ENCODE results near the gene GPR17.

GPR17 gene

DNA sequence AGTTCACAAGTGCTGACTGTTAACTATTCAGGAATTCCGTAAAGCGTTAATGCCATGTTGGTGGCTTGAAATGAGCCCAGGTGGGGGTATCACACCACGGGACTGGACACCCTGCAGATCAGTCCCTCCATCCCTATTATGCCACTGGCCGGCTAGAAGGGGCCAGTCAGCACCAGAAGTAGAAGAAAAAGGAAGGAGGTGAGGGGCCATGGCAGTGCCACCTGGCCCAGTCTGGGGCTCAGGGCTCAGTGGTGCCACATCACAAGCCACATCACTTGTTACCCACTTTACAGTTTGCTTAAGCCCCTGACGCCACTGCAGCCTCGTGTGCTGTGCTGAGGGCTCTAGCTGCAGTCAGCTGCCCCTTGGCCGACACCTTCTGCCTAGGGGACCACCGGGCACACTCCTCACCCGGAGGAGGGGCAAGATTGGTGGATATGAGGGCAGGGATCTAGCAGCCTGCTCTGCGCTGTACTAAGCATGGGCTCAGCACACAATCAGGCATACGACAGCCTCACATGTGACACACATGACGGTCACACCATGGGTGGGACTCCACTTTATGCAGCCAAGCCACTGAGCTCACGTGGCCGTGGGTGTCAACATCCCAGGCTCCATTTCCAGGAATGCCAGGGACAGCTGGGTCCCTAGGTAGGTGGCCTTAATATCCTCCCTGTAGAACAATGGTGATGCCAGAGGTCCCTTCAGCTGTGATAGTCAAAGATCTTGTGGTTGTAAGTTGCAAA is 25.8 kb downstream of the GPR17 start:
- DNase-seq (ENCODE audit: low spot score), result no peak

DNA sequence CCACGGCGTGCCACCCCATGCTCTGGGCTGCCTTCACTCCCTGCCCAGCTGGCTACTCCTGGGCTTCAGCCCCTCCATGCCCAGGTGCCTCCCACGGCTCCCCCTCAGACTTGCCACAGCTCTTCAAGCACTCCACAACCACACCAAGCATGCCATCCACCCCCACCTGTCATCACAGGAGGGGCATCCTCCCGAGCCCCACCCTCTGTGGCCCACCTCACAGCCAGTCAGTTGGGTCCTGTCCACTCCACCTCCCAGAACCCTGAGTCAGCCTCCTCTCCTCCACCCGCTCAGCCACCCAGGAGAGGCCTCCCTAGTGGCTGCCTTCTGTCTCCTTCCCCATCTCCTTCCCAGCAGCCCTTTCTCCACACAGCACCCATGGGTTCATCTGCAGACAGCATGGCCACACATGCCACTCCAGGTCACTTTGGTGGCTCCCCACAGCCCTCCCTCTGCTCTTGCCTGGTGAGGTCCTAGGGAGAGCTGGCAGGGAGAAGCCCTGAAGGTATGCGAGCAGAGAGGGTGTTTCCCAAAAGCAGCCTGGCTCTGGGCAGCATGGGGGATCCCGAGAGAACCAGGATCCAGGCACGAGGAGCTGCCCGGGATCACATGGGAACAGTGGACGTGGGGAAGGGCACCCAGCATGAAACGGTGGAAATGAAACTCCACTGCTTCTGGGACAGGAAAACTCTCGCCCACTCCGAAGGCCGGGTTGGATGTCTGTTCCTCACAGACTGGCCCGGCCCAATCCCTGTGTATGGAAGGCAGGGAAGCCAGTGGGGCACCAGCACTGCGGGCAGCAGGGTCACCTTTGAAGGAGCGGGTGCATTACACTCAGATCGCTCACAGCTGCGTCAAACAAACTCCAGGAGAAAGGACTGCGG is 26.6 kb downstream of the GPR17 start:
- no peak for DNase-seq (ENCODE audit: low spot score)

GRCh38 chr2:127673291-127674069 is 27.5 kb downstream of the GPR17 start:
- no peak for DNase-seq (ENCODE audit: low spot score)

- peak; percentile 56 for DNase-seq (ENCODE audit: low spot score)
Measured at GRCh38 chr2:127674241-127675209, 28.6 kb downstream of the GPR17 start.

DNA sequence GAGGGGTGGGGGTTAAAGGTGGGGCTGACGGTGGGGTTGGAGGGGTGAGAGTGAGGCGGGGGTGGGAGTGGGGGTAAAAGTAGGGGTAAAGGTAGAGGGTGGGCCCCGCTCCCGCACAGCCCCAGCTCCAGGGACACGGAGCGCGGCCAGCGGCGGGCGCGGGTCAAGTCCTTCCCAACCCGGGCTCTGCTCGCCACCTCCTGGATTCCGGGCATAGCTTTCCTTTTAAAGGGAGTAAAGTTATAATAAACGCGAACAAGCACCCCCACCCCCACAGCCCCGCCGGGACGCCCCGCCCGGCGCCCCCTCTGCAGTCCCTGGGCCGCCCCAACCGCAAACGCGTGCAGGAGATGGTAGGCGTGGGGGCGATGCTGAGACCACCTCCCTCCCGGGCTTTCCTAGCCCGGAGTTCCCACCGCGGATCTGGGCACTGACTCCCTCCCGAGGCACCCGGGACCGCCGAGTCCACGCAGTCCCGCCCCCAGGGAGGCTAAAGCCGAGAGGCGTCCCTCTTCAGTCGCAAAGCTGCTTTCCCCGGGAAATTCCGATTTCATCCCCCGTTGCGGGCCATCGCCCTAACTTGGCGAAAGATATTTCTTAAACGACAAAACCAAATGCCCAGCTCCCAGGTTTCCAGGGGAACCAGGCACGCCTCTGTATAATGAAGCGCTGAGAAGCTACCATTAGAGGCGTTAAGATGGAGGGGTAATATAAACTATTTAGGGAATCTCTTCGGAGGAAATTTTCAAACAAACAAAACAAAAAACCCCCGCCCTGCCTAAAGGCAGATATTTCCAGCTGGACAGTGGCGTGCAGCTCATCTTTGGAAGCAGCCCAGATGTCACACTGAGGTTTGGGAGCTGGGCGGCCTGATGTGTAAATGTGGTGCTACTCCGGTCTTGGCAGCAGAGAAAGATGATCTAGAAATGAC is 29.6 kb downstream of the GPR17 start, which contains the start of gene LIMS2:
TSS of gene LIMS2 (minus strand) at position 200 of the 931 bp plus-strand sequence. CDS start 506 bp downstream, outside the sequence.
- DNase-seq (ENCODE audit: low spot score), result peak; percentile 71

DNA sequence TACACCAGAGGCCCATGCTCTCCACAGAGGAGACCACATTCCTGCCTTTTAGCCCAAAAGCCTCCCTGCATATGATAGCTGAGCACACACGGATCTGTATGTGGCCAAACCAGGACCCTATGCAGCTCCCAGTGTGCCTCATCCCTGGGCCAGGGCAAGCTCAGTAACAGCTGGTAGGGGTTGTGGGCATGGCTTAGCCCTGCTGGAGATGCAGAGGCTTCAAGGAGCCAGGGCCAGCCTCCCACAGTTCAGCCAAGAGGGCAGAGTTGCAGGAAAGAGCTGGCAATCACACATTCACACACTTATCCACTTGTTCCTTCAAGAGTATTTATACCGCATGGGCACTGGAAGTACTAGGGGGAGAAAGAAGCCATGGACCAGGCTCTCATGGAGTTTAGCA is 31.0 kb downstream of the GPR17 start:
- no peak for DNase-seq (ENCODE audit: low spot score)

- no peak for DNase-seq (ENCODE audit: low spot score)
Measured at GRCh38 chr2:127678531-127678930, 32.6 kb downstream of the GPR17 start.

DNA sequence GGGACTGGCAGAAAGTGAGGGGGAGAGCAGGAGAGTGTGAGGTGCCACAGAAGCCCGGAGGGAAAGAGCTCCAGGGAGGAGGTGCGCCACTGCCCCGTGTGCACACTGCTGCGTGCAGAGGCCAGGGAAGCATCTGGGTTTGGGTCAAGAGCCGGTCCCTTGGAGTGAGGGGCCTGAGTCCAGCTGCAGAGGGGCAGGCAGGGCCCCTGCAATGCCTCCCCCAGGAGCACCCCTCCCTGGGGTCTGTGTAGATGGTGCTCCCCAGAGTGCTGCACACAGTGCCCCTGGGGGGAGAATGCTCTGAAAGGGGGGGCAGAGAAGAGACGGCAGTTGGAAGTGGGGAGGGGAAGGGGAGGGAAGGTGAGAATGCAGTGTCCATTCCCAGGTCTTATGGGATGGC is 33.0 kb downstream of the GPR17 start:
- DNase-seq (ENCODE audit: low spot score), result no peak

- DNase-seq (ENCODE audit: low spot score), result no peak
Measured at GRCh38 chr2:127679680-127680361, 33.9 kb downstream of the GPR17 start.

- no peak for DNase-seq (ENCODE audit: low spot score)
Measured at GRCh38 chr2:127680706-127681287, 34.8 kb downstream of the GPR17 start.

GRCh38 chr2:127681288-127681804 is 35.4 kb downstream of the GPR17 start:
- no peak for DNase-seq (ENCODE audit: low spot score)

DNA sequence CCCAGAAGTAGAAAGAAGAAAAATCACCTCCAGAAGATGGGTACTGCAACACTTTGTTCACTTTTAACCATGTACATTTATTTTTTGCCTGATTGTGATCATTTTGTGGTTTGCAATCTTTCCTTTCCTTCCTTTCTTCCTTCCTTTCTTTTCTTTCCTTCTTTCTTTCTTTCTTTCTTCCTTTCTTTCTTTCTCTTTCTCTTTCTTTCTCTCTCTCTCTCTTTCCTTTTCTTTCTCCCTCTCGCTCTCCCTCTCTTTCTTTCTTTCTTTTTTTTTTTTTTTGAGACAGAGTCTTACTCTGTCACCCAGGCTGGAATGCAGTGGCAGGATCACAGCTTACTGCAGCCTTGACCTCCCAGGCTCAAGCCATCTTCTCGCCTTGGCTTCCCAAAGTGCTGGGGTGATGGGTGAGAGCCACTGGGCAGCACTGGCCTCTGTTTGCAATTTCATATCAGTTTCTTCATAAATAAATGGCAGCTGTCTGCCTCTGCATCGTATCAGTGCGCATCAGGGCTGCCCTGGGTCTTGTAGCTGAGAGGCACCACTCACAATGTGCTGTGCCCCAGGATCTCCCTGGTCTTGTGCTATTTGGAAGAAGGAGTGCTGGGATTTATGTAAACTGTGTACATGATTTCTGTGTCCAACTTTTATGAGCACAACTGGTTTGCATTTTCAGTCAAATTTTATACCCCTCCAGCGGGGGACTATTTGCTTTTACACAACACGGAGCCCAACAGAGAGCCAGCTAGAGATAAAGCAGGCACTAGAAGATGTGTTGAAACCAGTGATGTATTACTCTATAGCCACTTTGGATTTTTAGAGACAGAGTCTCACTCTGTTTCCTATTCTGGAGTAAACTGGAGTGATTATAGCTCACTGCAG is 36.3 kb downstream of the GPR17 start:
- no peak for DNase-seq (ENCODE audit: low spot score)

GRCh38 chr2:127683056-127683455 is 37.1 kb downstream of the GPR17 start:
- DNase-seq (ENCODE audit: low spot score), result no peak

DNA sequence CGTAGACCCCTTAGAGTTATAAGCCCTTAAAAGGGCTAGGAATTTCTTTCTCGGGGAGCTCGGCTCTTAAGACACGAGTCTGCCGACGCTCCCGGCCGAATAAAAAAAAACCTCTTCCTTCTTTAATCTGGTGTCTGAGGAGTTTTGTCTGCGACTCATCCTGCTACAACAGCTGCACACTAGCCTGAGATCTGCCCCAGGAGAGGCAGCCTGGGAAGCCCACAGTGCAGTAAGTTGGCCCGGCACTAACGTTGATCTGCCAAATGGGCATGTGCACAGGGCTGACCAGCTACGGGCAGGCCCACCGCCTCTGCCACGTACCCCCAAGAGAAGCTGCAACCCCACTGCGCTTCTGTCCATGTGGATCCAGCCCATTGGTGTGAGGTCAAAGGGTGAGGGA is 37.8 kb downstream of the GPR17 start:
- DNase-seq (ENCODE audit: low spot score), result no peak

GRCh38 chr2:127685410-127686080 is 39.6 kb downstream of the GPR17 start:
- no peak for DNase-seq (ENCODE audit: low spot score)

GRCh38 chr2:127688405-127688804 is 42.5 kb downstream of the GPR17 start:
- no peak for DNase-seq (ENCODE audit: low spot score)

- no peak for DNase-seq (ENCODE audit: low spot score)
Measured at GRCh38 chr2:127690696-127691095, 44.7 kb downstream of the GPR17 start.
